HCT116 (cell line): ENCODE data around the gene NDUFB8. TPM values are rescaled to one million over a fixed set of nuclear protein-coding genes. Genes with fewer than 3 reads are reported as not detected.

Experiments
- ATAC-seq: fragments of 200-7000 bp; cut with Tn5 transposase; 2 replicates; pipeline ENCODE4 v1.9.1; 2020; ENCODE audit warnings: mild to moderate bottlenecking, moderate library complexity
- BruUV-seq: library from RNA; stranded (reverse); fragments of 400-500 nt; replicated peaks from 2 replicates; lab custom pipeline; 2021; lab: Mats Ljungman, UMichigan
- CTCF ChIA-PET: fragments of 300-600 bp; sonication (Branson Sonifier 250); formaldehyde crosslinking; loops from one replicate; lab custom pipeline; 2021; ENCODE audit warnings: antibody characterized with exemption; lab: Charles Lee
- POLR2A ChIA-PET: fragments of 300-600, 350-600 bp; sonication (Branson Sonifier 250); formaldehyde crosslinking; loops from one replicate; lab custom pipeline; 2021; ENCODE audit warnings: antibody characterized with exemption; lab: Charles Lee
- RAD21 ChIA-PET, 2 experiments: fragments of 300-600 bp; sonication (Branson Sonifier 250); formaldehyde crosslinking; loops; one replicate each; lab custom pipeline; 2023; ENCODE audit warnings: low total read pairs in 2 of 2; ENCODE audit not compliant: uncharacterized antibody in 2 of 2, unreplicated experiment in 2 of 2, low non-redundant PET in 1 of 2; lab: Charles Lee
- DNase-seq: peaks from one replicate; pipeline ENCODE4 v3.0.0-alpha.2; 2010; ENCODE audit warnings: low read depth, low spot score
- H2AFZ ChIP-seq: fragments of 200-600 bp; shearing (Covaris generic), sonication (generic); 2 replicates; pipeline ENCODE4 v1.6.1; 2017; ENCODE audit warnings: low read depth, mixed run types, mixed read lengths, antibody characterized with exemption, low read length; ENCODE audit not compliant: poor library complexity, severe bottlenecking
- H3K27ac ChIP-seq: 2 replicates; pipeline ENCODE4 v1.5.1; 2012; ENCODE audit warnings: low read depth, low read length
- H3K27me3 ChIP-seq: fragments of 200-600 bp; sonication (generic); 2 replicates; pipeline ENCODE4 v1.6.1; 2016; ENCODE audit warnings: mixed run types, low read length, mixed read lengths; ENCODE audit not compliant: insufficient read depth
- H3K36me3 ChIP-seq, 2 experiments: fragments of 200-500 bp in 1 of 2; fragments of 200-600 bp in 1 of 2; sonication (Bioruptor generic) in 1 of 2; sonication (generic) in 1 of 2; 2 replicates each; pipeline versions ENCODE4 v1.5.1 to v1.6.1; 2014 to 2016; ENCODE audit warnings: low read length in 2 of 2, inconsistent platforms in 1 of 2, mixed read lengths in 1 of 2, mixed run types in 1 of 2; ENCODE audit not compliant: insufficient read depth in 2 of 2, control insufficient read depth in 1 of 2
- H3K4me1 ChIP-seq, 2 experiments: fragments of 200-600 bp in 1 of 2; sonication (generic) in 1 of 2; 2 replicates each; pipeline versions ENCODE4 v1.5.1 to v1.6.1; 2012 to 2017; ENCODE audit warnings: low read length in 2 of 2, inconsistent platforms in 1 of 2, mild to moderate bottlenecking in 1 of 2, mixed read lengths in 1 of 2, mixed run types in 1 of 2, moderate library complexity in 1 of 2; ENCODE audit not compliant: insufficient read depth in 2 of 2, control insufficient read depth in 1 of 2
- H3K4me2 ChIP-seq: fragments of 200-600 bp; sonication (generic); 2 replicates; pipeline ENCODE4 v1.6.1; 2017; ENCODE audit warnings: mixed run types, low read length, mixed read lengths
- H3K4me3 ChIP-seq, 2 experiments: fragments of 200-600 bp in 1 of 2; sonication (generic) in 1 of 2; replicated peaks in 1 of 2; 2 replicates each; pipeline ENCODE4 v1.5.1; 2011 to 2016; ENCODE audit warnings: low read length in 2 of 2, control low read depth in 1 of 2, low read depth in 1 of 2, mild to moderate bottlenecking in 1 of 2, mixed read lengths in 1 of 2, mixed run types in 1 of 2
- H3K79me2 ChIP-seq: fragments of 200-600 bp; sonication (generic); 2 replicates; pipeline ENCODE4 v1.6.1; 2017; ENCODE audit warnings: mild to moderate bottlenecking, mixed run types, low read length, moderate library complexity, mixed read lengths; ENCODE audit not compliant: insufficient read depth
- H3K9ac ChIP-seq: fragments of 200-600 bp; sonication (generic); 2 replicates; pipeline ENCODE4 v1.6.1; 2016; ENCODE audit warnings: low read length, mixed read lengths
- H3K9me2 ChIP-seq: fragments of 200-600 bp; sonication (generic), shearing (Covaris generic); 2 replicates; pipeline ENCODE4 v1.6.1; 2017; ENCODE audit warnings: mixed run types, mild to moderate bottlenecking, moderate library complexity; ENCODE audit not compliant: insufficient read depth
- H3K9me3 ChIP-seq, 2 experiments: fragments of 200-500 bp in 1 of 2; fragments of 200-600 bp in 1 of 2; sonication (Bioruptor generic) in 1 of 2; sonication (generic) in 1 of 2; 2 replicates each; pipeline ENCODE4 v1.6.1; 2014 to 2017; ENCODE audit warnings: low read length in 2 of 2, mixed read lengths in 2 of 2, inconsistent platforms in 1 of 2, low read depth in 1 of 2, mild to moderate bottlenecking in 1 of 2, mixed run types in 1 of 2, moderate library complexity in 1 of 2; ENCODE audit not compliant: control insufficient read depth in 1 of 2, insufficient read depth in 1 of 2
- H4K20me1 ChIP-seq: fragments of 200-600 bp; sonication (generic), shearing (Covaris generic); 2 replicates; pipeline ENCODE4 v1.6.1; 2017; ENCODE audit warnings: mixed run types, mild to moderate bottlenecking, moderate library complexity; ENCODE audit not compliant: insufficient read depth
- CEBPB ChIP-seq: IDR thresholded peaks from 2 replicates; pipeline ENCODE4 v1.6.1; 2012; ENCODE audit warnings: low read depth
- EGR1 ChIP-seq: IDR thresholded peaks from 2 replicates; pipeline ENCODE4 v1.6.1; 2012; ENCODE audit warnings: low read depth
- EZH2 ChIP-seq: fragments of 200-600 bp; sonication (generic); IDR thresholded peaks from 2 replicates; pipeline ENCODE4 v1.6.1; 2017; ENCODE audit warnings: antibody characterized with exemption, mixed run types
- EZH2phosphoT487 ChIP-seq: fragments of 200-600 bp; IDR thresholded peaks from 2 replicates; pipeline ENCODE4 v1.6.1; 2018; ENCODE audit warnings: antibody characterized with exemption, borderline replicate concordance
- FOSL1 ChIP-seq: IDR thresholded peaks from 2 replicates; pipeline ENCODE4 v1.6.1; 2012; ENCODE audit warnings: low read depth
- JUND ChIP-seq: IDR thresholded peaks from 2 replicates; pipeline ENCODE4 v1.6.1; 2012
- POLR2A ChIP-seq: IDR thresholded peaks from 2 replicates; pipeline ENCODE4 v1.7.0; 2011; ENCODE audit warnings: borderline replicate concordance; ENCODE audit not compliant: insufficient read depth, insufficient read length; ENCODE audit errors: extremely low read depth
- RAD21 ChIP-seq: IDR thresholded peaks from 2 replicates; pipeline ENCODE4 v1.6.1; 2012; ENCODE audit warnings: low read depth, mild to moderate bottlenecking
- SP1 ChIP-seq: IDR thresholded peaks from 2 replicates; pipeline ENCODE4 v1.6.1; 2012; ENCODE audit warnings: low read depth
- ZNF274 ChIP-seq: fragments of 200-500 bp; sonication (Bioruptor generic); IDR thresholded peaks from 2 replicates; pipeline ENCODE4 v1.6.1; 2014; ENCODE audit warnings: mild to moderate bottlenecking, low read depth, low read length, inconsistent platforms
- intact Hi-C: fragments of 100-400 bp; cut with micrococcal nuclease; formaldehyde crosslinking; loops from 2 replicates; pipeline ENCODE4 v1.10.0; 2022
- total RNA-seq: library from RNA; stranded (reverse); gene quantifications from one replicate; pipeline ENCODE4 v1.2.1, GENCODE V29; 2021; ENCODE audit not compliant: unreplicated experiment
- TF ChIP-seq, protein P1 (sequence below): IDR thresholded peaks from 2 replicates; pipeline ENCODE4 v1.6.1; 2012; ENCODE audit warnings: low read depth

NDUFB8 gene
- total RNA-seq, 1 experiment from 2014 or later = 243 TPM

DNA sequence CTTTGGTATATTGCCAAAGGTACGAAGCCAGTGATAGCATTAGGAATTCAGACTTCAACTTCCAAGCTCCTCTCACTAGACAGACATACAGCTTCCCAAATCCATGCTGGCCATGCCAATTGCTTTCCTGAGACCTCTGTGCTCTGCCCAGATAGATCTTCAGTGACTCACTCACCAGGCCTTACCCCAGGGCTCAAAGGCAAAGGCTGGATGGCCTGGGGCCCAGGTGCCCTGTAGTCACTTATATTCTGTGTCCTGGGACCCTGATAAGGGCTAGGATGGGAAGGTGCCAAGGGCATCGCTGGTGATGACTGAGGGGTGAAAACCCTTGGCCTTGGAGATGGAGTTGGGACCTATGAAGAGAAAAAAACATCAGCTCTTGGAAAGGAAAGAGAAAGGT, 39.1 kb downstream of the NDUFB8 start:
- Histone ChIP-seq H3K27me3 (no peaks in the 10 kb centered on the region), H3K27ac (no peak overlapping the region), H2AFZ (no peak overlapping the region), H3K9me2 (no peaks in the 10 kb centered on the region), H3K9ac (no peak overlapping the region), H3K4me1 (no peaks in the 10 kb centered on the region), H3K4me2 (no peak overlapping the region), H3K79me2 (no peaks in the 10 kb centered on the region), H4K20me1 (no peaks in the 10 kb centered on the region), H3K36me3 (peaks cover 18 to 29% of the 10 kb centered on the region in 2 experiments; a peak in 3 of 4 replicates), H3K4me3 (no peak overlapping the region), H3K9me3 (no peaks in the 10 kb centered on the region)
- ChIA-PET RAD21 (no interaction called here), CTCF (interaction anchor here (1.1 kb wide), 1 partner anchor 28 kb away, joined by 3 read pairs; no protein-coding TSS in a partner anchor), POLR2A (no interaction called here)
- TF ChIP-seq JUND (no peak), EGR1 (no peak), SP1 (no peak), CEBPB (no peak), EZH2 (no peak), EZH2phosphoT487 (no peak), FOSL1 (no peak), RAD21 (no peak), POLR2A (no peak), ZNF274 (no peak)
- TF ChIP-seq, protein P1, sequence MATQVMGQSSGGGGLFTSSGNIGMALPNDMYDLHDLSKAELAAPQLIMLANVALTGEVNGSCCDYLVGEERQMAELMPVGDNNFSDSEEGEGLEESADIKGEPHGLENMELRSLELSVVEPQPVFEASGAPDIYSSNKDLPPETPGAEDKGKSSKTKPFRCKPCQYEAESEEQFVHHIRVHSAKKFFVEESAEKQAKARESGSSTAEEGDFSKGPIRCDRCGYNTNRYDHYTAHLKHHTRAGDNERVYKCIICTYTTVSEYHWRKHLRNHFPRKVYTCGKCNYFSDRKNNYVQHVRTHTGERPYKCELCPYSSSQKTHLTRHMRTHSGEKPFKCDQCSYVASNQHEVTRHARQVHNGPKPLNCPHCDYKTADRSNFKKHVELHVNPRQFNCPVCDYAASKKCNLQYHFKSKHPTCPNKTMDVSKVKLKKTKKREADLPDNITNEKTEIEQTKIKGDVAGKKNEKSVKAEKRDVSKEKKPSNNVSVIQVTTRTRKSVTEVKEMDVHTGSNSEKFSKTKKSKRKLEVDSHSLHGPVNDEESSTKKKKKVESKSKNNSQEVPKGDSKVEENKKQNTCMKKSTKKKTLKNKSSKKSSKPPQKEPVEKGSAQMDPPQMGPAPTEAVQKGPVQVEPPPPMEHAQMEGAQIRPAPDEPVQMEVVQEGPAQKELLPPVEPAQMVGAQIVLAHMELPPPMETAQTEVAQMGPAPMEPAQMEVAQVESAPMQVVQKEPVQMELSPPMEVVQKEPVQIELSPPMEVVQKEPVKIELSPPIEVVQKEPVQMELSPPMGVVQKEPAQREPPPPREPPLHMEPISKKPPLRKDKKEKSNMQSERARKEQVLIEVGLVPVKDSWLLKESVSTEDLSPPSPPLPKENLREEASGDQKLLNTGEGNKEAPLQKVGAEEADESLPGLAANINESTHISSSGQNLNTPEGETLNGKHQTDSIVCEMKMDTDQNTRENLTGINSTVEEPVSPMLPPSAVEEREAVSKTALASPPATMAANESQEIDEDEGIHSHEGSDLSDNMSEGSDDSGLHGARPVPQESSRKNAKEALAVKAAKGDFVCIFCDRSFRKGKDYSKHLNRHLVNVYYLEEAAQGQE = no peak
- no TSS peak for BruUV-seq
- ATAC-seq (no peak), DNase-seq (no peak)
- intact Hi-C loops = no loop called here
